HFFc6 (cell line): ENCODE results near the gene TEX13D. TPM values are rescaled to one million over a fixed set of nuclear protein-coding genes. Genes with fewer than 3 reads are reported as not detected.

Source experiments
- DNase-seq: peaks from one replicate; pipeline ENCODE4 v3.0.0-alpha.2; 2018
- H3K27ac Mint-ChIP-seq: 2 replicates; pipeline ENCODE4 v1.8.0; 2020; ENCODE audit warnings: mild to moderate bottlenecking, mixed read lengths
- H3K27me3 Mint-ChIP-seq: 2 replicates; pipeline ENCODE4 v1.8.0; 2021; ENCODE audit warnings: mild to moderate bottlenecking, moderate library complexity, mixed read lengths; ENCODE audit not compliant: insufficient read depth
- H3K36me3 Mint-ChIP-seq: 2 replicates; pipeline ENCODE4 v1.8.0; 2021; ENCODE audit warnings: low read depth, mixed read lengths
- H3K4me1 Mint-ChIP-seq: 2 replicates; pipeline ENCODE4 v1.8.0; 2020; ENCODE audit warnings: low read depth, mixed read lengths
- H3K4me3 Mint-ChIP-seq: 2 replicates; pipeline ENCODE4 v1.8.0; 2020; ENCODE audit warnings: mild to moderate bottlenecking, moderate library complexity, mixed read lengths
- H3K9me3 Mint-ChIP-seq: 2 replicates; pipeline ENCODE4 v1.8.0; 2020; ENCODE audit warnings: mild to moderate bottlenecking, mixed read lengths
- CTCF ChIP-seq: fragments of 200-600 bp; sonication (generic); IDR thresholded peaks from 2 replicates; pipeline ENCODE4 v1.5.0; 2021; ENCODE audit warnings: antibody characterized with exemption, mild to moderate bottlenecking
- total RNA-seq, 6 experiments: library from RNA; stranded (reverse); fragmentation: NEBNext Ultra II Directional; extraction: Animal tissue kit (Norgen Biotek cat#: 25700); gene quantifications; 2 replicates in 1 of 6; 3 replicates in 5 of 6; pipeline ENCODE4 v1.2.3, GENCODE V29; 2021

TEX13D gene
- total RNA-seq, 6 experiments from 2014 or later = not detected

GRCh38 chrX:124354648-124355047 lies 22.2 kb downstream of the TEX13D start:
- no peaks in the 10 kb centered on the region for H3K4me1 Mint-ChIP-seq
- TF ChIP-seq CTCF = no peak
- no peaks in the 10 kb centered on the region for H3K36me3 Mint-ChIP-seq
- H3K27me3 Mint-ChIP-seq = no peaks in the 10 kb centered on the region
- no peak for DNase-seq
- H3K27ac Mint-ChIP-seq = no peak overlapping the region
- H3K4me3 Mint-ChIP-seq = no peak overlapping the region
- no peaks in the 10 kb centered on the region for H3K9me3 Mint-ChIP-seq

- no peaks in the 10 kb centered on the region for H3K9me3 Mint-ChIP-seq
- H3K4me1 Mint-ChIP-seq = no peaks in the 10 kb centered on the region
- no peak for TF ChIP-seq CTCF
- no peak overlapping the region for H3K27ac Mint-ChIP-seq
- no peaks in the 10 kb centered on the region for H3K36me3 Mint-ChIP-seq
- H3K4me3 Mint-ChIP-seq = no peak overlapping the region
- no peaks in the 10 kb centered on the region for H3K27me3 Mint-ChIP-seq
- no peak for DNase-seq
Measured at GRCh38 chrX:124358800-124359383, 26.4 kb downstream of the TEX13D start.

- Mint-ChIP-seq H3K27me3 (no peaks in the 10 kb centered on the region), H3K4me1 (no peaks in the 10 kb centered on the region), H3K36me3 (no peaks in the 10 kb centered on the region), H3K9me3 (no peaks in the 10 kb centered on the region), H3K27ac (no peak overlapping the region), H3K4me3 (no peak overlapping the region)
- DNase-seq = no peak
- TF ChIP-seq CTCF = no peak
Measured at GRCh38 chrX:124362072-124362471, 29.6 kb downstream of the TEX13D start.

DNA sequence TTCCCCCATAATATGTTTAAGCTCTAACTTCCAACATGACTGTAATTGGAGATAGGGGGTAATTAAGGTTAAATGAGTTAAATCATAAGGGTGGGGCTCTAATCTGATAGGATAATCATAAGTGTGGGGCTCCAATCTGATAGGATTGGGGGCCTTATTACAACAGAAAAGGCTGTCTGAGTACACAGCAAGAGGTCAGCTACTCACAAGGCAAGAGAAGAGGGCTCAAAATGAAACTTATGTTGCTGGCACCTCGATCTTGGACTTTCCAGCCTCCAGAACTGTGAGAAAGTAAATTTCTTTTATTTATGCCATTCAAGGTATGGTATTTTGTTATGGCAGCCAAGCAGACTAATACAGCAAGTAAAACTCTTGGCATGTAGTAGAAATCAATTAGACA lies 30.3 kb downstream of the TEX13D start:
- no peaks in the 10 kb centered on the region for H3K27me3 Mint-ChIP-seq
- no peaks in the 10 kb centered on the region for H3K4me1 Mint-ChIP-seq
- no peaks in the 10 kb centered on the region for H3K36me3 Mint-ChIP-seq
- TF ChIP-seq CTCF = no peak
- no peak overlapping the region for H3K4me3 Mint-ChIP-seq
- DNase-seq = no peak
- no peak overlapping the region for H3K27ac Mint-ChIP-seq
- no peaks in the 10 kb centered on the region for H3K9me3 Mint-ChIP-seq

DNA sequence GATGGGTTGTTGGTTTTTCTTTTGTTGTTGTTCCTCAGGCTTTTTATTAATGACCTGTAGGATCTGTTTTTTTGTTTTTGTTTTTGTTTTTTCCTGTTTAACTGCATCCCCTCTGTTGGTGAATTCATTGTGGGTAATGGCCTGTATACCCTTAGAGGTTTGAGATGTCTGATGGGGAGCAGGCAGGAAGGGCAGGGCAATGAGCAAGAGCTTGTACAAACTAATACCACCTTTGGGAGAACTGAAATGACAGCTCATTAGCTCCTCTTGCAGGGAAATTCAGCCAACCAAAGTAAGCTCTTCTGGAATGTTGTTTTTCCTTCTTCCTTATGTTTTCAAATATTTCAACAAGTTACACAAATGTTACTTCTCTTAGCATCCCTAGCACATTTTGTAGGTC lies 37.3 kb downstream of the TEX13D start:
- Mint-ChIP-seq H3K9me3 (no peaks in the 10 kb centered on the region), H3K4me3 (no peak overlapping the region), H3K4me1 (no peaks in the 10 kb centered on the region), H3K36me3 (no peaks in the 10 kb centered on the region), H3K27me3 (peaks cover 2% of the 10 kb centered on the region; the same call in 1 of the 2 replicates), H3K27ac (no peak overlapping the region)
- TF ChIP-seq CTCF = no peak
- DNase-seq = no peak

- Mint-ChIP-seq H3K27ac (no peak overlapping the region), H3K9me3 (no peaks in the 10 kb centered on the region), H3K4me3 (no peak overlapping the region), H3K4me1 (no peaks in the 10 kb centered on the region), H3K27me3 (peaks cover 2% of the 10 kb centered on the region; the same call in 1 of the 2 replicates), H3K36me3 (no peaks in the 10 kb centered on the region)
- no peak for DNase-seq
- TF ChIP-seq CTCF = no peak
Measured at GRCh38 chrX:124373348-124373747, 40.9 kb downstream of the TEX13D start.
